Subcutaneous abdominal adipose tissue (tissue), 5 donors: ENCODE data around the gene LRIG1.
A peak's percentile ranks its signal among the peaks of the same experiment; 100 is the strongest.

Experiments used
- H3K27ac ChIP-seq: one replicate; pipeline ENCODE4 v1.7.0; 2013; ENCODE audit warnings: low read depth, mild to moderate bottlenecking, inconsistent platforms, low read length, moderate library complexity
- H3K27me3 ChIP-seq, 5 donors: one replicate each; pipeline ENCODE4 v1.7.0; 2013; ENCODE audit warnings: low read length in 5 of 5, inconsistent platforms in 1 of 5; ENCODE audit not compliant: control insufficient read depth in 5 of 5, insufficient read depth in 4 of 5
- H3K36me3 ChIP-seq, 5 donors: one replicate each; pipeline ENCODE4 v1.7.0; 2013; ENCODE audit warnings: low read length in 5 of 5; ENCODE audit not compliant: control insufficient read depth in 5 of 5, insufficient read depth in 5 of 5
- H3K4me1 ChIP-seq, 5 donors: one replicate each; pipeline ENCODE4 v1.7.0; 2013; ENCODE audit warnings: low read length in 5 of 5, mild to moderate bottlenecking in 3 of 5, moderate library complexity in 1 of 5; ENCODE audit not compliant: control insufficient read depth in 5 of 5, insufficient read depth in 5 of 5
- H3K4me3 ChIP-seq, 5 donors: one replicate each; pipeline ENCODE4 v1.7.0; 2013; ENCODE audit warnings: low read length in 5 of 5, low read depth in 1 of 5
- H3K9ac ChIP-seq, 5 donors: one replicate each; pipeline ENCODE4 v1.7.0; 2013; ENCODE audit warnings: low read length in 5 of 5, mild to moderate bottlenecking in 4 of 5, moderate library complexity in 3 of 5
- H3K9me3 ChIP-seq, 5 donors: one replicate each; pipeline ENCODE4 v1.7.0; 2013; ENCODE audit warnings: low read length in 5 of 5; ENCODE audit not compliant: control insufficient read depth in 5 of 5
- donor health status: healthy.
- donor health status: healthy.
- donor health status: healthy.
- donor health status: healthy.
- donor health status: healthy.

LRIG1 gene

GRCh38 chr3:66507423-66508260 is 6.8 kb upstream of the LRIG1 start:
- Histone ChIP-seq H3K9ac (no peak overlapping the region), H3K4me1 (peaks cover 0 to 14% (median 7%) of the 10 kb centered on the region in 5 donors), H3K9me3 (no peaks in the 10 kb centered on the region), H3K36me3 (no peaks in the 10 kb centered on the region), H3K4me3 (no peak overlapping the region), H3K27ac (no peak overlapping the region), H3K27me3 (no peaks in the 10 kb centered on the region)

- Histone ChIP-seq H3K9ac (no peak overlapping the region), H3K4me1 (peaks cover 0 to 19% (median 14%) of the 10 kb centered on the region in 5 donors), H3K36me3 (no peaks in the 10 kb centered on the region), H3K4me3 (no peak overlapping the region), H3K27me3 (no peaks in the 10 kb centered on the region), H3K27ac (peak overlapping the region; percentile 43), H3K9me3 (no peaks in the 10 kb centered on the region)
These were observed 5.3 kb upstream of the LRIG1 start for GRCh38 chr3:66506154-66506553.

DNA sequence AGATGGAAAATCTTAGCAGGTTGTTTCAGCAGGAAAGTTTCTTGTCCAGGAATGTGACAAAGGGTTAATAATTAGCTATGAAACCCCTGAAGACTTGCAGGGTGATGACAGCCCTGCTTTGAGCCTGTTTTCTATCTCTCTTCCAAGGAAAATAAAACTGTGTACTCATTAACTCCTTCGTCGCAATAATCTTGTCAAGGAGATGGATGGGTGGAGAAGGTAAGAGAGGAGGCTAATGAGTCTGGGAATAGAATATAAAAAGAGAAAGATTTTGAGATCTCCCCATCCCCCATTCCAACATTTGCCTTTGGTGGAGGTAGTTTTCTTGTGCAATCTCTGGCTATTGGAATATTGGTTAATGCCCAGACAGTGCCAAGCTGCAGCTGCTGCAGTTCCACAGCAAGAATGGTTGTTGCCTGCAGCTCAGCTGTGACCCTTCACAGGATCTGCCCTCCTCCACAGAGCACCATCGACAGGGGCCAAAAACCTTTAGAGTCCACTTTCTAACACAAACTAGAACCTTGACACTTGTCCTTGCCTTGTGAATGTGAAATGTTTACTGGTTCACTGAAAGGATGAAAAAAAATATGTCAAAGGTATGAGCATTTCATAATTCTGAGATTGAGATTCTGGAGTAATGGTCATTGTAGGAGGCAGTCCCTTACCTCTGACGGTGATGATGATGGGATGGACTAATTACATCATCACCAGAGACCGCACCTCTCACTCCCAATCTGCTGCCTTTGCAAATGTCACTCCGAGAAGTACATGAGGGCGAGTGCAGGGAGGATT is 4.2 kb upstream of the LRIG1 start:
- H3K4me1 ChIP-seq: peaks cover 0 to 19% (median 19%) of the 10 kb centered on the region in 5 donors
- H3K9ac ChIP-seq: no peak overlapping the region
- H3K27me3 ChIP-seq: no peaks in the 10 kb centered on the region
- H3K36me3 ChIP-seq: no peaks in the 10 kb centered on the region
- H3K9me3 ChIP-seq: no peaks in the 10 kb centered on the region
- H3K4me3 ChIP-seq: peak overlapping the region in 1 of 5 donors; percentile 27
- H3K27ac ChIP-seq: peak overlapping the region; percentile 71

GRCh38 chr3:66502981-66503380 is 2.2 kb upstream of the LRIG1 start:
- no peaks in the 10 kb centered on the region for H3K27me3 ChIP-seq
- H3K4me1 ChIP-seq: peaks cover 0 to 39% (median 35%) of the 10 kb centered on the region in 5 donors
- no peak overlapping the region for H3K9ac ChIP-seq
- no peak overlapping the region for H3K27ac ChIP-seq
- H3K4me3 ChIP-seq: no peak overlapping the region
- no peaks in the 10 kb centered on the region for H3K36me3 ChIP-seq
- H3K9me3 ChIP-seq: no peaks in the 10 kb centered on the region

DNA sequence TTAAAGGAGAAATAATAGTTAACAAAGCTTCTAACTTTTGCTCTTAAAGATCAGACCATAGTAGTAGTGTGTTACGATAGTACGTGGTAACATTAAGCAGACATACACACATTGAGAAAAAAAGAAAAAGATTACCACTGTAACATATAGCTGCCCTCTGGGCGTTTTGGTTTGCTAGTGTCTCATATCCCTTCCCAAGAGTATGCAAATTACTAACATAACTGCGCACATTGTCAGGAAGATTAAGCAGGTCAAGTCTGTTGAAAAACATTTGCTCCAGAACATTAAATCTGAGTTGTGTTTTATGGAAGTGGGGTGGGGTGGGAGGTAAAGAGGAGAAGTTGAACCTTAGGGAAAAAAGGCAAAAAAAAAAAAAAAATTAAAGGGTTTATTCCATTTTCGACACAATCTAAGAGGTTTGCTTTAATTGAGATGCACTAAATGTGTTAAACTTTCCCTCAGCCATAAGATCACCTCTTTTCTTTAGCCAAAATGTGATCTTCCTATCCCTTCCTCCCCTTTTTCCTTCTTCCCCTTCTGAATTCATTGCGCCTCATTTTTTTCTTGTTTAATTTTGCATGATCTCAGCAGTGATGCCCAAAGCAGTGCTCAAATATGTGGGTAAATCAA is 1.5 kb upstream of the LRIG1 start:
- no peaks in the 10 kb centered on the region for H3K9me3 ChIP-seq
- peaks cover 0 to 43% (median 39%) of the 10 kb centered on the region in 5 donors for H3K4me1 ChIP-seq
- H3K27me3 ChIP-seq: no peaks in the 10 kb centered on the region
- no peak overlapping the region for H3K4me3 ChIP-seq
- H3K27ac ChIP-seq: no peak overlapping the region
- no peaks in the 10 kb centered on the region for H3K36me3 ChIP-seq
- no peak overlapping the region for H3K9ac ChIP-seq

- Histone ChIP-seq H3K9ac (peak overlapping the region in 3 of 5 donors; percentile 21 to 51 (median 48)), H3K27ac (no peak overlapping the region), H3K9me3 (no peaks in the 10 kb centered on the region), H3K4me1 (peaks cover 0 to 49% (median 44%) of the 10 kb centered on the region in 5 donors), H3K36me3 (no peaks in the 10 kb centered on the region), H3K4me3 (peak overlapping the region; percentile 53 to 94 (median 65)), H3K27me3 (no peaks in the 10 kb centered on the region)
These were observed 842 bp upstream of the LRIG1 start for GRCh38 chr3:66501483-66502244.

GRCh38 chr3:66499881-66500575 is 794 bp downstream of the LRIG1 start:
- Histone ChIP-seq H3K4me3 (peak overlapping the region; percentile 82 to 96 (median 88)), H3K9me3 (no peaks in the 10 kb centered on the region), H3K27me3 (no peaks in the 10 kb centered on the region), H3K4me1 (peaks cover 6 to 55% (median 47%) of the 10 kb centered on the region in 5 donors), H3K27ac (peak overlapping the region; percentile 86), H3K9ac (peak overlapping the region in 4 of 5 donors; percentile 58 to 71 (median 64)), H3K36me3 (no peaks in the 10 kb centered on the region)

DNA sequence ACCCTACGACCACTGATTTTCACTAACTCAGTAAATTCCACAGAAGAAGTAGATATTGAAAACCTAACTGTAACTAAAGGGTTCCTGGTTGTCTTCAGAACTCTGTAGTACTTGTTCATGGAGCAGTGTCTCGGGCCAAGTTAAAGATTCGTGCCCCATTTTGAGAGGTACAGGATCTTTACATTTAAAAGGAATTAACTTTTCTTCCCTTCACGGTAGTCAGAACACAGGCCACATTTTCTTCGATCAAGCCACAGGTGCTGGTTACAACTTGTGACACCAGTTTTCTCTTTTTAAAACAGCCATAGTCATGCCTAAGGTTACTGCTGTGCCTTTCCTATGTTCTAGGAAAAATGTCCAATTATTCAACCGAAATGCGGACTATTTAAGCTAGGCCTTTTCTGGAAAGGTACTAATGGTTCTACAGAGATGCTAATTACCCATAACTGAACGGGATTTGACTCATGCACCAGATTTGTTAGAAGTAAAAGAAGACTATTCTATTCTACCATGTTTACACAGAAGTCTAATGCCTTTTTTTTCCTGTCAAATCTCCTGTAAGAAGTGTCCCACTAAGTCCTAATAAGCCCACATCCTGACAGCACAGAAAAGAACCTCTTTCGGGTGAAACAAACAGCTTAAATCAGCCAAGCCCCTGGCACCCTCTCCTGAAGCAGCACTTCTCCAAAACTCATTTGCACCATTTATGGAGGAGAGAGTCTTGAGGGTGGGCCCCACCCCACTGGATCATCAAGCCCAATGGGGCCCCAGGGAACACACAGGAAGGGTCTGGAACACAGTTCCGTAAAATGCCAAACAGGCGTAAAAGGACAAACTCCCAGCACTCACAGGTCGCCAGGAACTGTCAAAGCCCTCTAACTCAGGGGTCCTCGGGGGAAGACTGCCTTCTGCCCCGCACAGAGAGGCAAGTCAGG is 1.9 kb downstream of the LRIG1 start:
- no peaks in the 10 kb centered on the region for H3K36me3 ChIP-seq
- no peaks in the 10 kb centered on the region for H3K9me3 ChIP-seq
- peak overlapping the region; percentile 21 to 73 (median 67) for H3K9ac ChIP-seq
- H3K27me3 ChIP-seq: no peaks in the 10 kb centered on the region
- peaks cover 7 to 58% (median 44%) of the 10 kb centered on the region in 5 donors for H3K4me1 ChIP-seq
- H3K4me3 ChIP-seq: peak overlapping the region; percentile 82 to 96 (median 88)
- H3K27ac ChIP-seq: peak overlapping the region; percentile 86
